MM.1S (cell line): Measurements from ENCODE around the gene CYP24A1.

Experiments
- DNase-seq: peaks from one replicate; pipeline ENCODE4 v3.0.0-alpha.2; 2015
- H2AFZ ChIP-seq: fragments of 300-600 bp; sonication (generic); 2 replicates; pipeline ENCODE4 v1.6.0; 2016; ENCODE audit warnings: antibody characterized with exemption, low read length
- H3F3A ChIP-seq: fragments of 300-600 bp; sonication (generic); 2 replicates; pipeline ENCODE4 v1.6.1; 2016; ENCODE audit warnings: mild to moderate bottlenecking, antibody characterized with exemption, low read length, moderate library complexity, mixed read lengths; ENCODE audit not compliant: insufficient read depth
- H3K27ac ChIP-seq: fragments of 300-600 bp; sonication (generic); 2 replicates; pipeline ENCODE4 v1.5.1; 2016; ENCODE audit warnings: mild to moderate bottlenecking, low read length
- H3K27me3 ChIP-seq: fragments of 300-600 bp; sonication (generic); replicated peaks from 2 replicates; pipeline ENCODE4 v1.6.0; 2016; ENCODE audit warnings: low read length; ENCODE audit not compliant: insufficient read depth
- H3K36me3 ChIP-seq: fragments of 300-600 bp; sonication (generic); replicated peaks from 2 replicates; pipeline ENCODE4 v1.6.1; 2016; ENCODE audit warnings: mild to moderate bottlenecking, low read length, mixed read lengths; ENCODE audit not compliant: insufficient read depth
- H3K4me1 ChIP-seq: fragments of 300-600 bp; sonication (generic); 2 replicates; pipeline ENCODE4 v1.6.1; 2016; ENCODE audit warnings: low read length, mixed read lengths
- H3K4me2 ChIP-seq: fragments of 300-600 bp; sonication (generic); 2 replicates; pipeline ENCODE4 v1.6.0; 2016; ENCODE audit warnings: low read depth, low read length
- H3K4me3 ChIP-seq: fragments of 300-600 bp; sonication (generic); 2 replicates; pipeline ENCODE4 v1.5.1; 2016; ENCODE audit warnings: low read length, mixed read lengths
- H3K79me2 ChIP-seq: fragments of 300-600 bp; sonication (generic); 2 replicates; pipeline ENCODE4 v1.6.1; 2016; ENCODE audit warnings: mixed run types, low read length, mixed read lengths
- H3K9ac ChIP-seq: fragments of 300-600 bp; sonication (generic); 2 replicates; pipeline ENCODE4 v1.6.1; 2016; ENCODE audit warnings: low read length, mixed read lengths
- H3K9me2 ChIP-seq: fragments of 300-600 bp; sonication (generic); replicated peaks from 2 replicates; pipeline ENCODE4 v1.6.1; 2016; ENCODE audit warnings: mild to moderate bottlenecking, low read length, mixed read lengths; ENCODE audit not compliant: insufficient read depth
- H3K9me3 ChIP-seq: fragments of 300-600 bp; sonication (generic); replicated peaks from 2 replicates; pipeline ENCODE4 v1.6.1; 2016; ENCODE audit warnings: mild to moderate bottlenecking, low read length, mixed read lengths; ENCODE audit not compliant: insufficient read depth
- H4K20me1 ChIP-seq: fragments of 300-600 bp; sonication (generic); 2 replicates; pipeline ENCODE4 v1.6.1; 2016; ENCODE audit warnings: mild to moderate bottlenecking, low read length, moderate library complexity, mixed read lengths; ENCODE audit not compliant: insufficient read depth
- EZH2 ChIP-seq: fragments of 300-600 bp; sonication (generic); optimal IDR thresholded peaks from 2 replicates; pipeline ENCODE3; 2017; ENCODE audit warnings: low read depth, mild to moderate bottlenecking, antibody characterized with exemption, low read length, mixed read lengths
- EZH2phosphoT487 ChIP-seq: fragments of 300-600 bp; sonication (generic); IDR thresholded peaks from 2 replicates; pipeline ENCODE4 v1.6.1; 2018; ENCODE audit warnings: antibody characterized with exemption, low read length
- TF ChIP-seq, protein P1 (sequence below): fragments of 300-600 bp; sonication (generic); IDR thresholded peaks from 2 replicates; pipeline ENCODE4 v1.5.1; 2016; ENCODE audit warnings: antibody characterized with exemption, low read length, mixed read lengths

Gene CYP24A1

DNA sequence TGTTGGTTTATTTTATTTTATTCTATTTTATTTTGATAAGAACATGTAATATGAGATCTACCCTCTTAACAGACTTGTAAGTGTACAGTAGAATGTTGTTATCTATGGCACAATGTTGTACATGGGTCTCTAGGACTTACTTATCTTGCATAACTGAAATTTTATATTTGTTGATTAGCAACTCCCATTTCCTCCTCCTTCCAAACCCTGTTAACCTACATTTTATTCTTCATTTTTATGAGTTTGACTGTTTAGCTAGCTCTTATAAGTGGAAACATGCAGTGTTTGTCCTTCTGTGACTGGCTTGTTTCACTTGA is 65.5 kb downstream of the CYP24A1 start:
- Histone ChIP-seq H3K4me2 (no peak overlapping the region), H3K4me1 (no peaks in the 10 kb centered on the region), H2AFZ (no peak overlapping the region), H4K20me1 (no peaks in the 10 kb centered on the region), H3K27ac (no peak overlapping the region), H3K27me3 (no peaks in the 10 kb centered on the region), H3F3A (no peaks in the 10 kb centered on the region), H3K9ac (no peak overlapping the region), H3K79me2 (no peaks in the 10 kb centered on the region), H3K4me3 (no peak overlapping the region), H3K9me3 (no peaks in the 10 kb centered on the region), H3K36me3 (no peaks in the 10 kb centered on the region), H3K9me2 (no peaks in the 10 kb centered on the region; the same call in 1 of the 2 replicates)
- DNase-seq, result no peak
- TF ChIP-seq EZH2, result no peak
- TF ChIP-seq, protein P1, sequence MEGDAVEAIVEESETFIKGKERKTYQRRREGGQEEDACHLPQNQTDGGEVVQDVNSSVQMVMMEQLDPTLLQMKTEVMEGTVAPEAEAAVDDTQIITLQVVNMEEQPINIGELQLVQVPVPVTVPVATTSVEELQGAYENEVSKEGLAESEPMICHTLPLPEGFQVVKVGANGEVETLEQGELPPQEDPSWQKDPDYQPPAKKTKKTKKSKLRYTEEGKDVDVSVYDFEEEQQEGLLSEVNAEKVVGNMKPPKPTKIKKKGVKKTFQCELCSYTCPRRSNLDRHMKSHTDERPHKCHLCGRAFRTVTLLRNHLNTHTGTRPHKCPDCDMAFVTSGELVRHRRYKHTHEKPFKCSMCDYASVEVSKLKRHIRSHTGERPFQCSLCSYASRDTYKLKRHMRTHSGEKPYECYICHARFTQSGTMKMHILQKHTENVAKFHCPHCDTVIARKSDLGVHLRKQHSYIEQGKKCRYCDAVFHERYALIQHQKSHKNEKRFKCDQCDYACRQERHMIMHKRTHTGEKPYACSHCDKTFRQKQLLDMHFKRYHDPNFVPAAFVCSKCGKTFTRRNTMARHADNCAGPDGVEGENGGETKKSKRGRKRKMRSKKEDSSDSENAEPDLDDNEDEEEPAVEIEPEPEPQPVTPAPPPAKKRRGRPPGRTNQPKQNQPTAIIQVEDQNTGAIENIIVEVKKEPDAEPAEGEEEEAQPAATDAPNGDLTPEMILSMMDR, result no peak
- TF ChIP-seq EZH2phosphoT487, result no peak

- no peaks in the 10 kb centered on the region for H3K27me3 ChIP-seq
- H3F3A ChIP-seq, result no peaks in the 10 kb centered on the region
- no peaks in the 10 kb centered on the region; the same call in 1 of the 2 replicates for H3K9me2 ChIP-seq
- H3K4me3 ChIP-seq, result no peak overlapping the region
- no peak for DNase-seq
- no peak overlapping the region for H2AFZ ChIP-seq
- no peak overlapping the region for H3K9ac ChIP-seq
- no peaks in the 10 kb centered on the region for H4K20me1 ChIP-seq
- no peaks in the 10 kb centered on the region for H3K36me3 ChIP-seq
- TF ChIP-seq, protein P1, result no peak
- no peak for TF ChIP-seq EZH2
- TF ChIP-seq EZH2phosphoT487, result no peak
- H3K79me2 ChIP-seq, result no peaks in the 10 kb centered on the region
- no peak overlapping the region for H3K27ac ChIP-seq
- no peak overlapping the region for H3K4me2 ChIP-seq
- no peaks in the 10 kb centered on the region for H3K9me3 ChIP-seq
- H3K4me1 ChIP-seq, result no peaks in the 10 kb centered on the region
These were observed 66.0 kb downstream of the CYP24A1 start for GRCh38 chr20:54107600-54108325.

GRCh38 chr20:54107181-54107580 is 66.6 kb downstream of the CYP24A1 start:
- H2AFZ ChIP-seq, result no peak overlapping the region
- no peaks in the 10 kb centered on the region for H4K20me1 ChIP-seq
- H3K9ac ChIP-seq, result no peak overlapping the region
- no peak overlapping the region for H3K27ac ChIP-seq
- no peaks in the 10 kb centered on the region for H3K79me2 ChIP-seq
- H3F3A ChIP-seq, result no peaks in the 10 kb centered on the region
- TF ChIP-seq EZH2phosphoT487 (no peak), EZH2 (no peak)
- TF ChIP-seq, protein P1, result no peak
- no peak for DNase-seq
- H3K4me3 ChIP-seq, result no peak overlapping the region
- no peaks in the 10 kb centered on the region for H3K4me1 ChIP-seq
- H3K36me3 ChIP-seq, result no peaks in the 10 kb centered on the region
- H3K4me2 ChIP-seq, result no peak overlapping the region
- H3K9me2 ChIP-seq, result no peaks in the 10 kb centered on the region; the same call in 1 of the 2 replicates
- no peaks in the 10 kb centered on the region for H3K9me3 ChIP-seq
- H3K27me3 ChIP-seq, result no peaks in the 10 kb centered on the region
